K562 (cell line): ENCODE data around the gene ABCC6.
"Not testable (repeated sequence)": the region's sequence is repeated elsewhere in the genome, so short reads cannot be mapped to it uniquely, and the experiment has no call there.

Source experiments
- LEF1 ChIP-seq: fragments of 450-650 bp; IDR thresholded peaks from 2 replicates; pipeline ENCODE4 v1.6.1; 2016; ENCODE audit warnings: mild to moderate bottlenecking
- POLR2A ChIP-seq: fragments of 450-650 bp; conservative IDR thresholded peaks from 2 replicates; pipeline ENCODE4 v1.6.1; 2016
- YY1 ChIP-seq, 3 experiments: IDR thresholded peaks; 2 replicates each; pipeline ENCODE4 v1.6.1; 2011; ENCODE audit warnings: low read length in 2 of 3, mild to moderate bottlenecking in 2 of 3, moderate library complexity in 2 of 3, borderline replicate concordance in 1 of 3, control low read depth in 1 of 3, low read depth in 1 of 3; ENCODE audit not compliant: insufficient read depth in 3 of 3, insufficient replicate concordance in 2 of 3, control insufficient read depth in 1 of 3, insufficient read length in 1 of 3; ENCODE audit errors: extremely low read depth in 1 of 3

DNA sequence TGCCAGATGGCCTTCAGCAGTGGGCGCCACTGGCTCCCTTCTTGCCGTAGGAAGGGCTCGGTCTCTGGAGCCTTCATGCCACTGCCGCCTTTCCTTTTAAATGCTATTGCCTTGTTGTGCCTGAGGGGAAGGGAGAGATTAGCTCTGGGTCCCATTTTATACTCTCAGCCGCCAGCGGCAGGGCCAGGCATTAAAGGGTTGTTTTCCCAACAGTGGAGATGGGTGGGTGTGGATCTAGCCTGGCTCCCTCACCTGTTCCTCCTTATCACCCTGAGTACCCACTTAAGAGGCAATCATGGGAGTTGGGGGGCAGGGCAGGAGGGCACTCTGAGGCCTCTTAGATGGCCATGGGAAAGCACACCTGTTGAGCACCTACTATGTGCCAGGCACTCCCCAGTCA, 19.8 kb downstream of the ABCC6 start:
- not testable (repeated sequence) for TF ChIP-seq POLR2A; YY1 (IDR thresholded peaks at IDR 0.05; ENCODE audit: borderline replicate concordance in 1 of 3, control insufficient read depth in 1 of 3, extremely low read depth in 1 of 3, insufficient read depth in 3 of 3, insufficient read length in 1 of 3, insufficient replicate concordance in 2 of 3, low read depth in 1 of 3, low read length in 2 of 3); LEF1
